ENCODE results near the gene EYS. TPM values are rescaled to one million over a fixed set of nuclear protein-coding genes. Genes with fewer than 3 reads are reported as not detected.

Gene EYS
- total RNA-seq, 1 experiment from 2014 or later, result not detected

DNA sequence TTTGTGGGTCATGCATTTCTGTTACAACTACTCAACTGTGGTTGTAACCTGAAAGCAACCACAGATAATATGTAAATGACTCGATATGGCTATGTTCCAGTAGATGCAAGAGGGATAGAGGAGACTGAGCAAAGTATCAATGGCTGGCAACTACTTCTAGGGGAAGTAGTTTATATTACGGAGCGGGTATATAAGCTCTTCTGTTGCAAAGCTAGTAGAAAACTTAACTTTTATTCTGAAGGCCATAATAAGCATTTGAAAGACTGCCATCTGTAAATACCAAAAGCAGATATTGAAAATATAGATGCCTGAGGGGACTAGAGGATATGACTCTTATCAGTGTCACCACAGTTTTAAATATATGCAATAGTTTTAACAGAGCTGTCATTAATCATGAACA is 1416.2 kb downstream of the EYS start:
- no peak for DNase-seq
- H3K79me2 ChIP-seq (ENCODE audit: insufficient read depth, low read length), result peaks cover 1% of the 10 kb centered on the region; the same call in 1 of the 2 replicates

More for the DNA sequence above, 1416.2 kb downstream of the EYS start:
- no peak overlapping the region for H3K27ac ChIP-seq (ENCODE audit: insufficient read length, low read depth, low read length)
- no peak overlapping the region for H2BK20ac ChIP-seq (ENCODE audit: low read depth, low read length, poor library complexity, severe bottlenecking)
- no peak overlapping the region for H3K9ac ChIP-seq (ENCODE audit: extremely low read depth, insufficient read length, low read length)
- H4K5ac ChIP-seq (ENCODE audit: insufficient read length, low read depth, low read length), result no peak overlapping the region
- H2AK5ac ChIP-seq (ENCODE audit: insufficient read length, low read length), result no peak overlapping the region
- no peaks in the 10 kb centered on the region for H3K9me3 ChIP-seq (ENCODE audit: control insufficient read depth, low read depth, low read length)
- no peaks in the 10 kb centered on the region for H3K4me1 Mint-ChIP-seq
- H2BK12ac ChIP-seq (ENCODE audit: insufficient read length, low read depth, low read length), result no peak overlapping the region
- H3K27me3 ChIP-seq (ENCODE audit: insufficient read depth, low read length), result no peaks in the 10 kb centered on the region
- no peak overlapping the region for H4K8ac ChIP-seq (replicated peaks; ENCODE audit: insufficient read length, low read depth, low read length)
- H2BK15ac ChIP-seq (ENCODE audit: low read depth, low read length), result no peak overlapping the region
- no peak overlapping the region for H2BK120ac ChIP-seq (ENCODE audit: low read depth, low read length, poor library complexity, severe bottlenecking)
- no peak overlapping the region for H3K4me3 Mint-ChIP-seq
- WGBS (ENCODE audit: extremely low coverage, insufficient read length, low lambda C conversion rate), result no CpG with 5 or more reads among the region's 3 CpGs
- no peaks in the 10 kb centered on the region for H3K79me1 ChIP-seq (ENCODE audit: insufficient read depth, low read depth, low read length, poor library complexity, severe bottlenecking)
- no peak overlapping the region for H3K14ac ChIP-seq (ENCODE audit: insufficient read depth, low read length)
- H3K23me2 ChIP-seq (ENCODE audit: insufficient read length, low read depth, low read length, poor library complexity, severe bottlenecking), result no peaks in the 10 kb centered on the region
- no peak overlapping the region for H3K23ac ChIP-seq (ENCODE audit: insufficient read length, low read depth, low read length)
- no peak overlapping the region for H3K56ac ChIP-seq (ENCODE audit: insufficient read length, low read depth, low read length)
- no peaks in the 10 kb centered on the region for H3K4me1 ChIP-seq (ENCODE audit: insufficient read depth, low read length)
- H3K18ac ChIP-seq (ENCODE audit: insufficient read length, low read depth, low read length), result no peak overlapping the region
- H3K9me3 Mint-ChIP-seq, result peaks cover 5 to 10% of the 10 kb centered on the region in 2 experiments; a peak in 4 of 5 replicates
- no peaks in the 10 kb centered on the region for H4K20me1 ChIP-seq (ENCODE audit: control insufficient read depth, insufficient read depth, insufficient read length)
- H3K4ac ChIP-seq (ENCODE audit: low read depth, low read length), result no peak overlapping the region
- no peak overlapping the region for H3K27ac Mint-ChIP-seq
- H3K36me3 Mint-ChIP-seq (ENCODE audit: insufficient read depth in 1 of 3, low read depth in 3 of 3), result no peaks in the 10 kb centered on the region
- no peak overlapping the region for H2AFZ ChIP-seq (ENCODE audit: low read length)
- no peak for TF ChIP-seq CTCF (conservative IDR thresholded peaks at IDR 0.05)
- H3K4me2 ChIP-seq (ENCODE audit: insufficient read depth, insufficient read length, low read length), result no peak overlapping the region
- H3T11ph ChIP-seq (ENCODE audit: low read length), result no peak overlapping the region
- H2BK5ac ChIP-seq (ENCODE audit: insufficient read length, low read length), result no peak overlapping the region
- H4K91ac ChIP-seq (ENCODE audit: insufficient read length, low read depth, low read length), result no peak overlapping the region
- no peaks in the 10 kb centered on the region; the same call in 1 of the 2 replicates for H3K27me3 Mint-ChIP-seq (ENCODE audit: low read depth)
